Measurements from ENCODE around the gene C1QTNF4.
A peak's percentile ranks its signal among the peaks of the same experiment; 100 is the strongest.
"Not testable (repeated sequence)": the region's sequence is repeated elsewhere in the genome, so short reads cannot be mapped to it uniquely, and the experiment has no call there.

C1QTNF4 gene

DNA sequence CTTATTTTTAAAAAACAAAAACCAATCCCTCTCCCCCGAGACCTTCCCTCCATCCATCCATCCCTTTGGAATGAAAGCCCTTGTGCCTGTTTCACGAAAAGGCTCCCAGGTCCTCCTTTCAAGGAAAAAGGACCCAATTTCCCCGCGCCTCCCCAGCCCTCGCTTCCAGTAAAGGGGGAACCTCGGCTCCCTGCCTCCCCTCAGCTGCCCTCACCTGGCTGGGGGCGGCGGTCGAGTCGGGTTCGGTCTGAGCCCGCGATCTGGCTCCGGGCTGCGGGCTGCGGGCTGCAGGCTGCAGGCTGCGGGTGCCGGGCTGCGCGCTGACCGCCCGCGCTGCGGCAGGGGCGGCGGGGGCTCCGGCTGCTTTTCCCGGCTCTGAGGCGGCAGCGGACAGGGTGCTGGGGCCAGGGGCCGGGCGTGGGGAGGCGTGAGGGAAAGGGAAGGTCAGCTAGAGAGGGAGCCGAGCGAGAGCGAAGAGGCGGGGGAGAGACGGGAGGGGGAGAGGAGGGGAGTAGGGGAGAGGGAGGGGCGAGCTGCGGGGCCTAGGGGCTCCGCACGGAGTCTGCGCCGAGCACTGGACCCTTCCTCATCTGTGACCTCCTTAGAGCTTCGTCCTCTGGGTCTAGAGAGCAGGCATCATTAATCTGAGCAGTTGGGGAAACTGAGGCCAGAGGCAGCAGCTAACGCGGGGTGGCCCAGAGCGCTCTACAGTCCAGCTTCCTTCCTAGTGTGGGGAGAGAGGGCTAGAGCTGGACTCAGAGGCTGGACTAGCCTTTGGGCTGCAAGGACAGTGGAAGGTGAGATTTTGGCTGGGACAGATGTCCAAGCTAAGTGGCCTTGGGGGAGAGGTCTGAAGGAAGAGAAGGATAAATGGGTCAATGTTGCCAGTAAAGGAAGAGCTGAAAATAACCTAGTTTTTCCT is at the start of gene C1QTNF4:
Gene C1QTNF4 (minus strand): TSS at position 478 of the 922 bp plus-strand sequence. CDS start 3,601 bp downstream, outside the sequence.
- FAIRE-seq, result no peak

- FAIRE-seq, result no peak
Measured at GRCh38 chr11:47642099-47642855, 48.1 kb upstream of the C1QTNF4 start, which contains the start of gene MTCH2. TSS of gene MTCH2 (minus strand) at chr11:47642559. CDS start at chr11:47642465, 94 bp downstream.

GRCh38 chr11:47641600-47642098 is 47.4 kb upstream of the C1QTNF4 start:
- no peak for FAIRE-seq

DNA sequence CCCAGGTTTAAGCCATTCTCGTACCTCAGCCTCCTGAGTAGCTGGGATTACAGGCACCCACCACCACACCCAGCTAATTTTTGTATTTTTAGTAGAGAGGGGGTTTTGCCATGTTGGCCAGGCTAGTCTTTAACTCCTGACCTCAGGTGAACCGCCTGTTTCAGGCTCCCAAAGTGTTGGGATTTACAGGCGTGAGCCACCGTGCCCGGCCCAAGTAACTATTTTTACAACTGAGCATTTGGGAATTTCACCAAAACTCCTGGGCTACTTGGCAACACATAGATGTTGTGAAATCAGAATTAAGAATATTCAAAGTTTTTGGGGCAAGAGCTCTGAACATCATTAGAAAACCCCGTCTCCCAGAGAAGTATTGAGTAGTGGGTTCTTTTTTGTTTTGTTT is 46.3 kb upstream of the C1QTNF4 start:
- FAIRE-seq, result not testable (repeated sequence)

- not testable (repeated sequence) for FAIRE-seq
Measured at GRCh38 chr11:47636331-47636730, 42.1 kb upstream of the C1QTNF4 start.

GRCh38 chr11:47631473-47631872 is 37.3 kb upstream of the C1QTNF4 start:
- FAIRE-seq, result no peak

GRCh38 chr11:47628026-47628425 is 33.8 kb upstream of the C1QTNF4 start:
- FAIRE-seq, result no peak

GRCh38 chr11:47626234-47626633 is 32.0 kb upstream of the C1QTNF4 start:
- no peak for FAIRE-seq

DNA sequence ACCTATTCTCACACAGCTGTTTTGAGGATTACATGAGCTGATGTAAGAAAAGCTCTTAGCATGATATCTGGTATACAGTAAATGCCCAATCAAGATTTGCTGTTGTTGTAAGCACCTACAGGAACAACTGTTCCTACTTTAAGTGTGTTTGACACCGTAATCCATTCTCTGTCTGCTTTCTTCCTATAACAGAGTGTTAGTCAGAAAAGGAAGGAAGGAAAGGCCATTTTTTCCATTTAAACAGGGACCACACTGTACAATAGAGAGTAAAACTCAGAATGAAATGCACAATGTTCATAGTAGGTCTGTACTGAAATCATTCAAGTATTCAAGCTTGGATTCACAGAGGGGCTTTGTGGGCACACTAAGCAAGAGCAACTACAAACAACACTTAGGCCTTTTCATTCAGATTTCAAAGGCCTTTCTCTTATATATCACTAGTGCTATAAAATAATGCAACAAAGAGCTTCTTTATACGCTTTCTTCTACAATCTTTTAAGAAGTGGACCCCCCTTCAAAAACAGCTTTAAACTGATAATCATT is 26.7 kb upstream of the C1QTNF4 start:
- FAIRE-seq, result no peak

- no peak for FAIRE-seq
Measured at GRCh38 chr11:47617417-47617809, 23.2 kb upstream of the C1QTNF4 start.

GRCh38 chr11:47616726-47617416 is 22.7 kb upstream of the C1QTNF4 start:
- FAIRE-seq, result peak; percentile 90

GRCh38 chr11:47615249-47615648 is 21.0 kb upstream of the C1QTNF4 start:
- no peak for FAIRE-seq

- FAIRE-seq, result no peak
Measured at GRCh38 chr11:47611348-47611794, 17.2 kb upstream of the C1QTNF4 start.

DNA sequence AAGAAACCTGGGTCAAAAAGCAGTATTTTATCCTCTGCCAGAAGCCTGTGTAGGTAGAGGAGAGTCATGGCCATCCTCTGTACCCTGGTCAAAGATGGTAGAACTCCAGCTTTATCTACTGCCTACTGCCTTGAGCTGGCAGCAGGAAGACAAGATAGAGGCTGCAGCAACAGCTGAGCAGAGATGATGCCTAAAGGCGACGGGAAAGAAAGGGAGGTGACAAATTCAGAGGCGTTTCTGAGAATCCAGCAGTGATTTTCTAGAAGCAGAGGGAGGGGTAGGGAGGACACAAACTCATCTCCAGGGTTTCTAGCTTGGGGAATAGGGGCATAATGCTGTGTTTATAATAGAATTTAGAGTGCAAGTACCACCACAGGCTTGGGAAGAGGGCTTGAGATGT is 15.5 kb upstream of the C1QTNF4 start:
- no peak for FAIRE-seq

- no peak for FAIRE-seq
Measured at GRCh38 chr11:47607380-47607779, 13.2 kb upstream of the C1QTNF4 start.

- no peak for FAIRE-seq
Measured at GRCh38 chr11:47606731-47607130, 12.5 kb upstream of the C1QTNF4 start.

- no peak for FAIRE-seq
Measured at GRCh38 chr11:47605921-47606320, 11.7 kb upstream of the C1QTNF4 start.

DNA sequence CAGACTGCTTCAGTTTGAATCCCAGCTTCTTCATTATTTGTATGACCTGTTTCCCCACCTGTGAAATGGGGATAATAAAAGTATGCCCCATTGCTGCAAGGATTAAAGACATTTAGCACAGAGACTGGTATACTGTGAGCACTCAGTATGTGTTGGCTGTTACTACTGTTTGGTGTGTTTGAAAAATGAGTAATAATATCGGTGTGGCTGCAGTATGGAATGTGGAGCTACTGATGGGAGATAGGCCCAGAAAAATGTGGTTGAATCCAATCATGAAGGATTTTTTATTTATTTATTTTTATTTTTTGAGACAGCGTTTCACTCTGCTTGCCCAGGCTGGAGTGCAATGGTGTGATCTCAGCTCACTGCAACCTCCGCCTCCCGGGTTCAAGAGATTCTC is 9.1 kb upstream of the C1QTNF4 start:
- FAIRE-seq, result no peak

DNA sequence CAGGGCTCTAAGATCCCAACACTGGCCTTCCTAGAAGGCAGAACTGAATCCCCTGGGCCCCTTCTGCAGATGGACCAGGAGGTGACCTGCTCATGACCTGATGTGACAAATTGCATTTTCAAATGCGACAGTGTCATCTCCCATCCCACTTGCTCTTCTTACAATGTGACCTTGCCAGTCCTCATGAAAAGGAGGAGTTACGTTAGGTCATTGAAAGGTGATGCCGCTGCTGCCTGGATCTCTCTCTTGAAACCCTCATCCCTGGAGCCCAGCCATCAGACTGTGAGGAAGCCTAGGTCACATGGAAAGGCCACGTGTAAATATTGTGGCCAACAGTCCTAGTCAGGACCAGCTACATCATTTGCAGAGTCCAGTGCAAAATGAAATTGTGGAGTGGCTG is 5.7 kb upstream of the C1QTNF4 start:
- FAIRE-seq, result no peak

GRCh38 chr11:47595967-47596366 is 1.8 kb upstream of the C1QTNF4 start:
- FAIRE-seq, result no peak

DNA sequence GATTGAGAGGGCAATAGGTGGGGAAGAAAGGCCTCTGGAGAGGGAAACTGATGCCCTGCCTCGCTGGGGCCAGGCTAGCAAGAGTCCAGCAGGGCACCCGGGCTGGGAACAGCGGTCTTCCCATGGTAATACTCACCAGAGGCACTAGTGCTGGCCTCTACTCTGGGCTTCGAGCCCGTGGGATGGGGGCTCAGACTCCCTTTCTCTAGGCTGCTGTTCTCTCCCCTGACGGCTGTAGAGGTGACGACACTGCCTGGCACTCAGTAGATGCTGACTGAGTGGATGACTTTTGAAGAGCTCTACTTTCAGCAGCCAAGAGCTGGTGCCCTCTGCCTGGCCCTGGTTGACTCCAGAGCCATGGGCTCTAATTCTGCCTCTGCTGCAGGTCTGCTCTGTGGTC is 818 bp upstream of the C1QTNF4 start:
- FAIRE-seq, result no peak

GRCh38 chr11:47593492-47593933 is 698 bp downstream of the C1QTNF4 start:
- FAIRE-seq, result no peak

- no peak for FAIRE-seq
Measured at GRCh38 chr11:47592970-47593369, 1.2 kb downstream of the C1QTNF4 start.
